ENCODE measurements around the gene PARD6G.

- TF ChIP-seq SUZ12 (IDR thresholded peaks at IDR 0.05; ENCODE audit: unreplicated experiment) (no peak), BACH1 (IDR thresholded peaks at IDR 0.05; ENCODE audit: borderline replicate concordance) (no peak), TBL1XR1 (IDR thresholded peaks at IDR 0.05; ENCODE audit: low read depth, low read length) (no peak), CTCF (IDR thresholded peaks at IDR 0.05 in 2 of 3, conservative IDR thresholded peaks at IDR 0.05 in 1 of 3; ENCODE audit: control insufficient read depth in 2 of 3, extremely low read depth in 1 of 3, insufficient read depth in 1 of 3, low read depth in 3 of 3, low read length in 3 of 3) (no peak)
Observed at GRCh38 chr18:80234398-80234797, 12.9 kb downstream of the PARD6G start.

Measured in GM12878 (cell line).